ENCODE data around the gene LPO. TPM values are rescaled to one million over a fixed set of nuclear protein-coding genes. Genes with fewer than 3 reads are reported as not detected.

LPO gene
- total RNA-seq, 1 experiment from 2014 or later, result not detected

GRCh38 chr17:58229384-58229783 is 9.0 kb upstream of the LPO start:
- DNase-seq (ENCODE audit: low spot score), result no peak

- DNase-seq (ENCODE audit: low spot score), result no peak
Measured at GRCh38 chr17:58229881-58230280, 8.5 kb upstream of the LPO start.

DNA sequence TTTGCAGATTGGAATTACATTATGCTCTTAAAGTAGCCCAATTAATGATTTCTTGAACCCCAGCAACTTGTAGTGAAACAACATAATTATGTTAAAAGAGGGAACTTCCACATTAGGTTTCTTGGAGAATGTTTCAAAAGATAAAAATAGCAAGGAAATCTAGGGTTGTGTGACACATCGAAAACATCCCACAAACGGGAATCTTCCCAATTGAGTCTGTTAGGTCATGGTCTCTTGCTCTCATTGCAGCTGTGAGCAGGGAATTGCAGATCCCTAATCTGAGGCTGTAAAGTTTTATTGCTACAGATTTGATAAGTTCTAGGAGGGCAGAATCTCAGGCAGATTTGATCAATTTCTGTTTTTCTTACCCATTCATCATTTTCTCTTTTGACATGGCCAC is 6.7 kb upstream of the LPO start:
- no peak for DNase-seq (ENCODE audit: low spot score)

DNA sequence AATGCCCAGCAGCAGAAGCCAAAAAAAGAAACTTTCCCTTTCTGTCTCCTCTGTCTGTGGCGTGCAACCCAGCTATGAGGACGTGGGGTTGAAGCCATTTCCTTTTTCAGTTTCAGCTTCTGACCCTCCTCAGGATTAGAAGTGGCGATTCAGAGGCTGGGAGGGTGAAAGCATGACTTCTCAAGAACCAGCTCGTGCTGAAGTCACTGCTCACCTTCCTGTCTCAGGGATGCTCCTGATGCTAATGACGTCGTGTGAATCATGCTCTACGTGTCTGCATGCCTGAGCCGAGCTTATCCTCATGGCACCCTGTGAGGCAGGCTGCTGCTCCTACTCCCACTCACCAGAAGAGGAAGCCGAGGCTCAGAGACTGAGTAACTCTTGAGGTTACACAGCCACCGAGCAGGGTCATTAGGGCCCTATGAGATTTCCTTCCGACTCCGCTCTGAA is 5.7 kb upstream of the LPO start:
- DNase-seq (ENCODE audit: low spot score), result peak; percentile 73

DNA sequence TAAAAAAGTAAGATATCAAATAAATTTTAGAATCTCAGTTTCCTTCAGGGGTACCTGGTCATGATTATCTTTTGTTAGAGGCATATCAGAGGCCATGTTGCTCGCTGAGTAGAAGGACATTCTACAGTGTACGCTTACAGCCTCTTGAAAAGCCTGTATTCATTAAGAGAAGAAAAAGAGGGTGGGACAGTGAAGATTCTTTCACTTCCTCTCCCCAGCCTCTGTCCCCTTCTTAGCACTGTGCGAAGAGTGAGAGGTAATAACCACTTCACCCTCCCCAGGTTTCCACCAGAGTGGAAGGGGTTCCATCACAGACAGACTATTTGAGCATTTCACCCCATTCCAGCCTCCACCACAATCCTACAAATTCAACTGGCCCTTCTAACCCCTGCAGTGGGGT is 4.8 kb upstream of the LPO start:
- DNase-seq (ENCODE audit: low spot score), result no peak

- no peak for DNase-seq (ENCODE audit: low spot score)
Measured at GRCh38 chr17:58234512-58234911, 3.9 kb upstream of the LPO start.

GRCh38 chr17:58235821-58236220 is 2.6 kb upstream of the LPO start:
- no peak for DNase-seq (ENCODE audit: low spot score)

DNA sequence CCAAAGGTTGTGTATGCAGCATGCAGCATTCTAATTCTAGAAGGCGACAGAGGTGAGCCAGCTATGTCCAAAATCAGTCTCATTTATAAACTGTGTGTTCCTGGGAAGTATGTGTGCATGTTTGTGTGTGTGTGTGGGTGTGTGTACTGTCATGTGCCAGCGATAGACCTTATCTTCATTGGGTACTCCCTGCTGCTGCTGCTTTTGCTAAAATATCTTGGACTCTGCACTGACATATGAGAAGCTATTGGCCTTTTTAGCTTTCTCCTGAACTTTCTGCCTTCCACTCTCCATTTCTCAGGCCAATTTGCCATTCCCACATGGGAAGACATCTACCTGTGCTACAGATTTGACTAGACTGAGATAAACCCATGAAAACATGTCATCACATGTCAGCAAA is 2.0 kb upstream of the LPO start:
- DNase-seq (ENCODE audit: low spot score), result no peak

DNA sequence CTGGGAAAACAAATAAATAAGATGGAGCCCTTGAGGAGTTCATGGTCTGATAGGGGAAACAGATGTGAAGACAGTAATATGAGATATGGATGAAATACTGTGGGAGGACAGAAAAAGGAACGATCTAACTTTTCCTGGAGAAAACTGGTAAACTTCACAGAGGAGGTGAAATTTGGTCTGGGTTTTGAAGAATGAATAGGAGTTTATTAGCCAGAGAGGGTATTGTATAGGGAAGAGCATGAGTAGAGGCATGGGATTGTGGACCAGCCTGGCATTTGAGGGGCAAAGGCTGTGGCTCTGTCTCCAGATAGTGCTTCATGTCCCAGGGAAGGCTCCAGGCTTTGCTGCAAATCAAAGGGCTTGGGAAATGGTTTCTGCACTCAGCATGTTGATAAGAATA is 1.6 kb downstream of the LPO start:
- no peak for DNase-seq (ENCODE audit: low spot score)

DNA sequence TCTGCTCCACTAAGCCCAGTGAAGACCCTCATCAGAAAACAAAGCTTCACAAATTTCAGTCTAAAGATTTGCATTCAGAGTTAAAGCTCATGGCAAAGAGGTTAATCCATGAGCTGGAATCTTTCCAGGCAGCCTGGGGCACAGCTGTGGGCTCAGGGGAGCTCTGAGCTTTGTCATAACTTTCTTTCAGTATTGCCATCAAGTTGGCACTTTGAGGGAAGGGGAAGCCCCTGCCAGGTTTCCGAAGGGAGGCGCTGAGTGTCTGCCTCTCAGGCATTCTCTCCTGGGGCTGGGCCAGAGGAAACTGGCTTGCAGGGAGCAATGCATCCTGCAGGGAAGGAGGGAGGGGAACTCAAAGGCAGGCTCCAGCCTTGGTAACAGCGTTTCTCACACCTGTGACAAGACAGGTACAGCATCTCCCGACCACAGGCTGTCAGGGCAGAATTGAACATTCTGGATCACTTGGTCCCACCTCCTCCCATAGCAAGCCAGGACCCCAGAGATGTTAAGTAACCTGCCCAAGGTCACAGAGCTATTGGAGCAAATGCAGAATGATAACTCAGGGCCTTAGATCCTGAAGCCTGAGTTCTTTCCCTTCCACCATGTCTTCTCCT is 3.9 kb downstream of the LPO start:
- peak; percentile 19 for DNase-seq (ENCODE audit: low spot score)

DNA sequence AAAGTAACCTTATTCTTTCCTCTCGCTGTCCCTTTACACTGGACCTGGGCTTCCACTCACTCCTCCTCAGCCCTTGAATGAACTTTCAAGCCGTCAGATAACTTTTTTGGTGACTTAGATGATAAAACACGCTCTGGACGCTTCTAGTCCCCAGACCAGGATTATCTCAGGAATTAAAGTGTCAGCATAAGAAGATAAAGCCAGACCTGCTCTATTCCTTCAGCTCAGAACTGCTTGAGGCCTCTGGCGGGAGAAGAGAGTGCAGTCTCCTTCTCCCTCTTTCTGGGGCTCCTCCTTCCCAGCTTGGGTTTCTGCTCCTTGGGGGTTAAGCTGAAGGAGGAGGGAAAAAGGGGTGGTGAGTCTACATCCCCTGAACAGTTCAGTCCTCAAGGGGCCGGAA is 6.6 kb downstream of the LPO start:
- no peak for DNase-seq (ENCODE audit: low spot score)

- DNase-seq (ENCODE audit: low spot score), result no peak
Measured at GRCh38 chr17:58245428-58246103, 7.2 kb downstream of the LPO start.

GRCh38 chr17:58246104-58246740 is 7.8 kb downstream of the LPO start:
- no peak for DNase-seq (ENCODE audit: low spot score)

- DNase-seq (ENCODE audit: low spot score), result no peak
Measured at GRCh38 chr17:58246781-58247180, 8.4 kb downstream of the LPO start.

DNA sequence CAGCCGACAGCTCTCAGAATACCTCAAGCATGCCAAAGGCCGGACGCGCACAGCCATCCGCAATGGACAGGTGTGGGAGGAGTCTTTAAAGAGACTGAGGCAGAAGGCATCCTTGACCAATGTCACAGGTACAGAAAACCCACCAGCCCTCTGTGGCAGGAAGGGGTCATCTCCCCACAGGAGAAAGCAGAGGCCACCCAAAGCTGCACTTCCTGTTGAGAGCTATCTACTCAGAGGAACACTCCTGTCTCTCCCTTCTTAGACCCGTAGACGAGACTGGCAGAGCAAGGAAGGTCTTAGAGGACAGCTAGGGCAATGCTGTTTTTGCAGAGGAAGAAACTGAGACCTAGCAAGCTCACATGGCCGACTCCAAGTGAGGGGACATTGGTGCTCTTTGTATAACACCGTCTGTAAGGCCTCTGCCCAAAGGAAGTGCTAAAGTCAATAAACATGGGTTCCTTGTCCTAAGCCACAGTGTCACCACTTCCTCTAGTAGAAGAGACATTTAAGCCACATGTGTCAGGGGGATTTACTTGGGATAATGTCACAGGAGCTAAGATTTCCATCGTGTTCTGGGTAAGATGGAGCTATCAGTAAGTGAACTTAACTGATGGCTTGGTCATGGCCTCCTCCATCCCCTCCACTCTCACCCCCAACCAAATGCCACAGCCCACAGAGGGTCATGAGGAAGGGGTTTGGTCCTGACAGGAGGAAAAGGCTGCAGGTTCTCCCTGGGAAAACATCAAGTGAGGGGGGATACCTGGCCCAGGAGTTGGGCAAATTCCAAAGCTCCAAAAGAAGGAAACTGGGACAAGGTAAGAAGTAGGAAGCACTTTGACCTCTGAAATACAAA is 9.4 kb downstream of the LPO start:
- no peak for DNase-seq (ENCODE audit: low spot score)

- DNase-seq (ENCODE audit: low spot score), result no peak
Measured at GRCh38 chr17:58248955-58249269, 10.5 kb downstream of the LPO start.

DNA sequence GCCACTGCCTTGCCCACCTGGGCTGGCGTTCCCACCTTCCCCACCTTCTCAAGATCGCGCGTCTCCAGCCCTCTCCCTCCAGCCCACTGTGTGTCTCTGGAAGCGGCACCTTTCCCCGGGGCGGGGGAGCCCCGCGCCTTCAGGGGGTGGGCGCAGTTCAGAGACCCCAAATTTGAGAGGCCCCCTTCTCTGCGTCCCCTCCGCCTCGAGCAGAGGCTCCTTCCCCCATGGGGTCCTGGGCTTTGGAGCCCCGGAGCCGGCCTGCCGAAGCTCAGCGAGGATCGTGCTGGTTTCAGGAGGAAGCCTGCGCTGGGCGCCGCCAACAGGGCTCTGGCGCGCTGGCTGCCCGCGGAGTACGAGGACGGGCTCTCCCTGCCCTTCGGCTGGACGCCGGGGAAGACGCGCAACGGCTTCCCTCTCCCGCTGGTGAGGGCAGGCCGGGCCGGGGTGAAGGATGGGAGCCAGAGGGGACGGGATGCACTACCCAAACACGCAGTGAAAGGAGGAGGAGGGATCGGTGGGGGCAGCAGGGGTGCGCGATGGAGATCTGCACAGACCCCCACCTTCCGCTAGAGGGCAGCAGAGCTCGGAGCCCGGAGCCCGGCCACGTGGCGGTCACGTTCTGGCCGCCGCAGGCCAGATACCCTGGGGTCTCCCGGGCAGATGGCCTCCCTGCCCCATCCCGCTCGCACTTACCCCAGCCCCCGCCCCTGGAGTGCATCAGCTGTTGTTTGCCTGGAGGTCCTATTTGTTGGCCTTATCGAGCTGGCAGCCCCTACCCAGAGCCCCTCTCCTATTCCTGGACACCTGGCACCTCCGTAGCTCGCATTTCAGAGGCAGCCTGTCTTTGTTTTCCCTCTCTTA is 11.1 kb downstream of the LPO start:
- DNase-seq (ENCODE audit: low spot score), result peak; percentile 28

GRCh38 chr17:58250344-58251011 is 12.1 kb downstream of the LPO start:
- no peak for DNase-seq (ENCODE audit: low spot score)

DNA sequence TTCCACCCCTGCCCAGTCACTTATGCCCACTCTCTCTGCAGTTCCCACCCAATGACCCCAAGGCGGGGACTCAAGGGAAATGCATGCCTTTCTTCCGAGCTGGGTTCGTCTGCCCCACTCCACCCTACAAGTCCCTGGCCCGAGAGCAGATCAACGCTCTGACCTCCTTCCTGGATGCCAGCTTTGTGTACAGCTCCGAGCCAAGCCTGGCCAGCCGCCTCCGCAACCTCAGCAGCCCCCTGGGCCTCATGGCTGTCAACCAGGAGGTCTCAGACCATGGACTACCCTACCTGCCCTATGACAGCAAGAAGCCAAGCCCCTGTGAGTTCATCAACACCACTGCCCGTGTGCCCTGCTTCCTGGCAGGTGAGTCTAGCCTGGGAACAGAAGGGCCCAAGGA is 13.8 kb downstream of the LPO start:
- no peak for DNase-seq (ENCODE audit: low spot score)

DNA sequence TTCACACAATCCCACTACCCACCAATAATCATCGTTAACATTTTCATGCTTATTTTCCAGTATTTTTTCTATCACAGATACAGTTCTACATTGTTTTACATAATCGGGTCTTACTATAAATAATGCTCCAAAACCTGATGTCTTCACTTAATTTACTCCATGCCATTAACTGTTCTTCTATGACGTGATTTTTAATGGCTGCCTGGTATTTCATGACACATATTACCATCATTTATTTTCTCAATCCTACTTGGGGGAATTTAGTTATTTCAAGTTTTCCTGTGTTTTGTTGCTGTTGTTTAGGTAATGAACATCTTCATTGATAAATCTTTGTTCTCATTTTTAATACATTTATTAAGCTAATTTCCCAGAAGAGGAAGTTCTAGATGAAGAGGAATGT is 14.7 kb downstream of the LPO start:
- no peak for DNase-seq (ENCODE audit: low spot score)

DNA sequence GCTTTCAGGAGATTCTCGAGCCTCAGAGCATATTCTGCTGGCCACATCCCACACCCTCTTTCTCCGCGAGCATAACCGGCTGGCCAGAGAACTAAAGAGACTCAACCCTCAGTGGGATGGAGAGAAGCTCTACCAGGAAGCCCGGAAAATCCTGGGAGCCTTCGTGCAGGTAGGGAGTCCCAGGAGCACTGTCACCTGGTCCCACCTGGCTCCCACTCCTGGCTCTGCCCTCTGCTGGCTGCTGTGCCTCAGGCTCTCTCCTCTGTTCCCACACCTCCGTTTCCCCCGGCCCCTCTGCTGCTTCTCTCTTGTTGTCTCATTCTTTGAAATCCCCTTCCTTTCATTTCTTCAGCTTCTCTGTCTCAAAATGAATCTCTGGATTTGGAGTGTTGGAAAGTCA is 16.4 kb downstream of the LPO start:
- DNase-seq (ENCODE audit: low spot score), result no peak

Measured in A172 (cell line).